MM.1S (cell line): ENCODE measurements around the gene TXNRD1.

Source experiments
- CTCF ChIP-seq: fragments of 300-600 bp; sonication (generic); IDR thresholded peaks from 2 replicates; pipeline ENCODE4 v1.5.1; 2016; ENCODE audit warnings: antibody characterized with exemption, low read length, mixed read lengths
- EZH2 ChIP-seq: fragments of 300-600 bp; sonication (generic); optimal IDR thresholded peaks from 2 replicates; pipeline ENCODE3; 2017; ENCODE audit warnings: low read depth, mild to moderate bottlenecking, antibody characterized with exemption, low read length, mixed read lengths
- EZH2phosphoT487 ChIP-seq: fragments of 300-600 bp; sonication (generic); IDR thresholded peaks from 2 replicates; pipeline ENCODE4 v1.6.1; 2018; ENCODE audit warnings: antibody characterized with exemption, low read length

GRCh38 chr12:104357421-104357952 lies 141.9 kb downstream of the TXNRD1 start:
- TF ChIP-seq CTCF (no peak), EZH2 (no peak), EZH2phosphoT487 (no peak)
